H9 (cell line): Measurements from ENCODE around the gene PKP1. TPM values are rescaled to one million over a fixed set of nuclear protein-coding genes. Genes with fewer than 3 reads are reported as not detected.

Experiments used
- DNase-seq: peaks from one replicate; pipeline ENCODE4 v3.0.0-alpha.2; 2017
- H2AFZ ChIP-seq: one replicate; pipeline ENCODE4 v1.6.1; 2013; ENCODE audit warnings: mild to moderate bottlenecking, low read length, control low read depth, moderate library complexity
- H2AK5ac ChIP-seq: 2 replicates; pipeline ENCODE4 v1.6.1; 2013; ENCODE audit warnings: low read length, control low read depth, mixed read lengths; ENCODE audit not compliant: insufficient read length
- H2BK120ac ChIP-seq: one replicate; pipeline ENCODE4 v1.6.1; 2013; ENCODE audit warnings: low read depth, mild to moderate bottlenecking, low read length, control low read depth, inconsistent platforms; ENCODE audit not compliant: poor library complexity, severe bottlenecking
- H2BK12ac ChIP-seq: 2 replicates; pipeline ENCODE4 v1.6.1; 2013; ENCODE audit warnings: low read length, control low read depth, mixed read lengths, low read depth; ENCODE audit not compliant: insufficient read length
- H2BK15ac ChIP-seq: 2 replicates; pipeline ENCODE4 v1.6.1; 2013; ENCODE audit warnings: low read depth, low read length, control low read depth
- H2BK20ac ChIP-seq: one replicate; pipeline ENCODE4 v1.6.1; 2013; ENCODE audit warnings: low read depth, mild to moderate bottlenecking, low read length, control low read depth, inconsistent platforms; ENCODE audit not compliant: poor library complexity, severe bottlenecking
- H2BK5ac ChIP-seq: 2 replicates; pipeline ENCODE4 v1.6.1; 2013; ENCODE audit warnings: low read length, control low read depth, mixed read lengths; ENCODE audit not compliant: insufficient read length
- H3K14ac ChIP-seq: 2 replicates; pipeline ENCODE4 v1.6.1; 2013; ENCODE audit warnings: low read length, control low read depth; ENCODE audit not compliant: insufficient read depth
- H3K18ac ChIP-seq: 2 replicates; pipeline ENCODE4 v1.6.1; 2013; ENCODE audit warnings: low read depth, mild to moderate bottlenecking, mixed read lengths, low read length, control low read depth; ENCODE audit not compliant: insufficient read length
- H3K23ac ChIP-seq: 2 replicates; pipeline ENCODE4 v1.6.1; 2013; ENCODE audit warnings: low read length, control low read depth, mixed read lengths, low read depth; ENCODE audit not compliant: insufficient read length
- H3K23me2 ChIP-seq: 2 replicates; pipeline ENCODE4 v1.6.1; 2013; ENCODE audit warnings: low read depth, mild to moderate bottlenecking, mixed read lengths, low read length, control low read depth; ENCODE audit not compliant: insufficient read length, poor library complexity, severe bottlenecking
- H3K27ac ChIP-seq: 2 replicates; pipeline ENCODE4 v1.5.1; 2013; ENCODE audit warnings: low read length, control low read depth, mixed read lengths, low read depth; ENCODE audit not compliant: insufficient read length
- H3K27me3 ChIP-seq: 2 replicates; pipeline ENCODE4 v1.6.1; 2013; ENCODE audit warnings: low read length, control low read depth, inconsistent platforms; ENCODE audit not compliant: insufficient read depth
- H3K4ac ChIP-seq: 2 replicates; pipeline ENCODE4 v1.6.1; 2013; ENCODE audit warnings: low read depth, mild to moderate bottlenecking, control low read depth, inconsistent platforms, low read length, moderate library complexity
- H3K4me1 ChIP-seq: 2 replicates; pipeline ENCODE4 v1.6.1; 2013; ENCODE audit warnings: low read length, control low read depth, inconsistent platforms; ENCODE audit not compliant: insufficient read depth
- H3K4me2 ChIP-seq: 2 replicates; pipeline ENCODE4 v1.6.1; 2013; ENCODE audit warnings: low read length, control low read depth, mixed read lengths; ENCODE audit not compliant: insufficient read length, insufficient read depth
- H3K56ac ChIP-seq: 2 replicates; pipeline ENCODE4 v1.6.1; 2013; ENCODE audit warnings: low read depth, mild to moderate bottlenecking, mixed read lengths, low read length, control low read depth; ENCODE audit not compliant: insufficient read length
- H3K79me1 ChIP-seq: 2 replicates; pipeline ENCODE4 v1.6.1; 2013; ENCODE audit warnings: low read depth, mild to moderate bottlenecking, moderate library complexity, low read length, control low read depth, inconsistent platforms; ENCODE audit not compliant: insufficient read depth, poor library complexity, severe bottlenecking
- H3K79me2 ChIP-seq: 2 replicates; pipeline ENCODE4 v1.6.1; 2013; ENCODE audit warnings: low read length, control low read depth, inconsistent platforms; ENCODE audit not compliant: insufficient read depth
- H3K9ac ChIP-seq: 2 replicates; pipeline ENCODE4 v1.6.1; 2013; ENCODE audit warnings: low read length, control low read depth, mixed read lengths; ENCODE audit not compliant: insufficient read length; ENCODE audit errors: extremely low read depth
- H3K9me3 ChIP-seq: one replicate; pipeline ENCODE4 v1.6.1; 2013; ENCODE audit warnings: low read depth, low read length, inconsistent platforms; ENCODE audit not compliant: control insufficient read depth
- H3T11ph ChIP-seq: one replicate; pipeline ENCODE4 v1.6.1; 2013; ENCODE audit warnings: mild to moderate bottlenecking, low read length, control low read depth, inconsistent platforms
- H4K20me1 ChIP-seq: one replicate; pipeline ENCODE4 v1.6.1; 2013; ENCODE audit not compliant: control insufficient read depth, insufficient read length, insufficient read depth
- H4K5ac ChIP-seq: 2 replicates; pipeline ENCODE4 v1.6.1; 2013; ENCODE audit warnings: low read depth, mild to moderate bottlenecking, mixed read lengths, low read length, control low read depth; ENCODE audit not compliant: insufficient read length
- H4K8ac ChIP-seq: replicated peaks from 2 replicates; pipeline ENCODE4 v1.6.1; 2013; ENCODE audit warnings: low read length, control low read depth, mixed read lengths, low read depth; ENCODE audit not compliant: insufficient read length
- H4K91ac ChIP-seq: 2 replicates; pipeline ENCODE4 v1.6.1; 2013; ENCODE audit warnings: low read depth, mild to moderate bottlenecking, moderate library complexity, mixed read lengths, low read length, control low read depth; ENCODE audit not compliant: insufficient read length
- H3K27ac Mint-ChIP-seq, 3 experiments: 2 replicates in 2 of 3; 3 replicates in 1 of 3; pipeline ENCODE4 v1.8.0; 2020 to 2021; ENCODE audit warnings: mixed read lengths in 3 of 3, mild to moderate bottlenecking in 1 of 3, moderate library complexity in 1 of 3
- H3K27me3 Mint-ChIP-seq: 2 replicates; pipeline ENCODE4 v1.8.0; 2021; ENCODE audit warnings: low read depth, mild to moderate bottlenecking, moderate library complexity, mixed read lengths
- H3K36me3 Mint-ChIP-seq, 3 experiments: 2 replicates in 2 of 3; 3 replicates in 1 of 3; pipeline ENCODE4 v1.8.0; 2020 to 2021; ENCODE audit warnings: low read depth in 3 of 3, mixed read lengths in 3 of 3; ENCODE audit not compliant: insufficient read depth in 1 of 3
- H3K4me1 Mint-ChIP-seq, 2 experiments: 2 replicates each; pipeline ENCODE4 v1.8.0; 2020; ENCODE audit warnings: mixed read lengths in 2 of 2
- H3K4me3 Mint-ChIP-seq, 2 experiments: 2 replicates in 1 of 2; 3 replicates in 1 of 2; pipeline ENCODE4 v1.8.0; 2020 to 2021; ENCODE audit warnings: mild to moderate bottlenecking in 2 of 2, mixed read lengths in 2 of 2, moderate library complexity in 1 of 2
- H3K9me3 Mint-ChIP-seq, 2 experiments: 2 replicates in 1 of 2; 3 replicates in 1 of 2; pipeline ENCODE4 v1.8.0; 2020; ENCODE audit warnings: mild to moderate bottlenecking in 2 of 2, mixed read lengths in 2 of 2, moderate library complexity in 1 of 2
- CTCF ChIP-seq: fragments of 200-600 bp; sonication (generic); conservative IDR thresholded peaks from 3 replicates; pipeline ENCODE4 v1.8.0; 2021; ENCODE audit warnings: antibody characterized with exemption, mild to moderate bottlenecking
- WGBS: extraction: QIAGEN DNeasy Blood & Tissue Kit; methylation state at CpG from one replicate; pipeline ENCODE4 v1.1.7; 2013; ENCODE audit warnings: missing lambda C conversion rate, low lambda C conversion rate, mixed read lengths; ENCODE audit not compliant: insufficient read length; ENCODE audit errors: extremely low coverage; 5-methylcytosine and 5-hydroxymethylcytosine counted together
- total RNA-seq: library from RNA; stranded (reverse); gene quantifications from 2 replicates; pipeline ENCODE4 v1.2.1, GENCODE V29; 2021

Gene PKP1
- total RNA-seq, 1 experiment from 2014 or later: 0.09 TPM

GRCh38 chr1:201326710-201327109 is 43.4 kb downstream of the PKP1 start:
- H3K27ac ChIP-seq: no peak overlapping the region
- DNase-seq: no peak
- no peak overlapping the region for H2AK5ac ChIP-seq
- no peak overlapping the region for H3K4ac ChIP-seq
- H3K18ac ChIP-seq: no peak overlapping the region
- H2BK20ac ChIP-seq: no peak overlapping the region
- Mint-ChIP-seq H3K9me3 (no peaks in the 10 kb centered on the region), H3K4me3 (no peak overlapping the region), H3K36me3 (no peaks in the 10 kb centered on the region; a peak in 1 of 7 replicates), H3K4me1 (0 out of 4 replicates have a peak, but pooled peaks cover 0 to 2% of the 10 kb centered on the region in 2 experiments), H3K27ac (no peak overlapping the region), H3K27me3 (peaks cover 9% of the 10 kb centered on the region)
- H2BK5ac ChIP-seq: no peak overlapping the region
- H3K79me1 ChIP-seq: no peaks in the 10 kb centered on the region
- WGBS: no CpG with 5 or more reads among the region's 4 CpGs
- no peaks in the 10 kb centered on the region for H4K20me1 ChIP-seq
- no peak overlapping the region for H3K23ac ChIP-seq
- H2AFZ ChIP-seq: no peak overlapping the region
- no peak overlapping the region for H3T11ph ChIP-seq
- no peak overlapping the region for H2BK120ac ChIP-seq
- no peak overlapping the region for H3K4me2 ChIP-seq
- H2BK12ac ChIP-seq: no peak overlapping the region
- H4K8ac ChIP-seq: no peak overlapping the region
- H3K56ac ChIP-seq: no peak overlapping the region
- no peak overlapping the region for H4K91ac ChIP-seq
- no peaks in the 10 kb centered on the region for H3K9me3 ChIP-seq
- H2BK15ac ChIP-seq: no peak overlapping the region
- H3K14ac ChIP-seq: no peak overlapping the region; the same call in 1 of the 2 replicates
- H3K79me2 ChIP-seq: no peaks in the 10 kb centered on the region
- no peaks in the 10 kb centered on the region for H3K4me1 ChIP-seq
- no peaks in the 10 kb centered on the region for H3K23me2 ChIP-seq
- H4K5ac ChIP-seq: no peak overlapping the region
- TF ChIP-seq CTCF: no peak
- no peak overlapping the region for H3K9ac ChIP-seq
- no peaks in the 10 kb centered on the region for H3K27me3 ChIP-seq
